Nephron progenitor cell (in vitro differentiated cells): ENCODE data around the gene CCDC197.

Source experiments
- DNase-seq: peaks from one replicate; pipeline ENCODE4 v3.0.0; 2021
- H3K27ac Mint-ChIP-seq: 2 replicates; pipeline ENCODE4 v1.8.0; 2021; ENCODE audit warnings: mild to moderate bottlenecking, moderate library complexity, mixed read lengths
- H3K27me3 Mint-ChIP-seq: 2 replicates; pipeline ENCODE4 v1.8.0; 2021; ENCODE audit warnings: mild to moderate bottlenecking, low read depth, mixed read lengths; ENCODE audit not compliant: poor library complexity
- H3K36me3 Mint-ChIP-seq: 2 replicates; pipeline ENCODE4 v1.8.0; 2021; ENCODE audit warnings: low read depth, mixed read lengths
- H3K4me1 Mint-ChIP-seq: 2 replicates; pipeline ENCODE4 v1.8.0; 2021; ENCODE audit warnings: mixed read lengths
- H3K4me3 Mint-ChIP-seq: 2 replicates; pipeline ENCODE4 v1.8.0; 2021; ENCODE audit warnings: mild to moderate bottlenecking, moderate library complexity, mixed read lengths
- H3K9me3 Mint-ChIP-seq: 2 replicates; pipeline ENCODE4 v1.8.0; 2021; ENCODE audit warnings: mild to moderate bottlenecking, moderate library complexity, mixed read lengths
- TF ChIP-seq, protein P1 (sequence below): fragments of 200-600 bp; sonication (generic); IDR thresholded peaks from 2 replicates; pipeline ENCODE4 v1.5.0; 2021; ENCODE audit warnings: antibody characterized with exemption

Gene CCDC197

DNA sequence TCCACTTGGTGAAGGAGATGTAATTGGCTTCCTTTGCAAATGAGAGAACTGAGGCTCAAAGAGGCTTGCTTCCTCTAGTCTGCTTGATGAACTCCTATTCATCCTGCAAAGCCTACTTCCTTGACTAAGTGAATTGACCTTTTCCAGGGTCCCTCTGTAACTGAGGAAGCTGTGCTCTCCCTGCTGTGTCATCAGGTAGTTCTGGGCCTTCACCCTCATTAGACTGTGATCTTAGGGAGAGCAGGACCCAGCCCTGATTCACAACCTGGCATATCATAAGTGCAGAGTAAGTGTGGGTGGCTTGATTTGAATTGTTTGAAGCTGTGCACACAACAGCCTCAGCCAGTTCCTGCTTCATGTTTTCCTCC, 37.0 kb upstream of the CCDC197 start:
- Mint-ChIP-seq H3K4me1 (peaks cover 81% of the 10 kb centered on the region), H3K27me3 (peaks cover 14% of the 10 kb centered on the region), H3K27ac (no peak overlapping the region), H3K9me3 (no peaks in the 10 kb centered on the region), H3K4me3 (no peak overlapping the region), H3K36me3 (no peaks in the 10 kb centered on the region)
- TF ChIP-seq, protein P1, sequence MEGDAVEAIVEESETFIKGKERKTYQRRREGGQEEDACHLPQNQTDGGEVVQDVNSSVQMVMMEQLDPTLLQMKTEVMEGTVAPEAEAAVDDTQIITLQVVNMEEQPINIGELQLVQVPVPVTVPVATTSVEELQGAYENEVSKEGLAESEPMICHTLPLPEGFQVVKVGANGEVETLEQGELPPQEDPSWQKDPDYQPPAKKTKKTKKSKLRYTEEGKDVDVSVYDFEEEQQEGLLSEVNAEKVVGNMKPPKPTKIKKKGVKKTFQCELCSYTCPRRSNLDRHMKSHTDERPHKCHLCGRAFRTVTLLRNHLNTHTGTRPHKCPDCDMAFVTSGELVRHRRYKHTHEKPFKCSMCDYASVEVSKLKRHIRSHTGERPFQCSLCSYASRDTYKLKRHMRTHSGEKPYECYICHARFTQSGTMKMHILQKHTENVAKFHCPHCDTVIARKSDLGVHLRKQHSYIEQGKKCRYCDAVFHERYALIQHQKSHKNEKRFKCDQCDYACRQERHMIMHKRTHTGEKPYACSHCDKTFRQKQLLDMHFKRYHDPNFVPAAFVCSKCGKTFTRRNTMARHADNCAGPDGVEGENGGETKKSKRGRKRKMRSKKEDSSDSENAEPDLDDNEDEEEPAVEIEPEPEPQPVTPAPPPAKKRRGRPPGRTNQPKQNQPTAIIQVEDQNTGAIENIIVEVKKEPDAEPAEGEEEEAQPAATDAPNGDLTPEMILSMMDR = no peak
- DNase-seq = no peak

DNA sequence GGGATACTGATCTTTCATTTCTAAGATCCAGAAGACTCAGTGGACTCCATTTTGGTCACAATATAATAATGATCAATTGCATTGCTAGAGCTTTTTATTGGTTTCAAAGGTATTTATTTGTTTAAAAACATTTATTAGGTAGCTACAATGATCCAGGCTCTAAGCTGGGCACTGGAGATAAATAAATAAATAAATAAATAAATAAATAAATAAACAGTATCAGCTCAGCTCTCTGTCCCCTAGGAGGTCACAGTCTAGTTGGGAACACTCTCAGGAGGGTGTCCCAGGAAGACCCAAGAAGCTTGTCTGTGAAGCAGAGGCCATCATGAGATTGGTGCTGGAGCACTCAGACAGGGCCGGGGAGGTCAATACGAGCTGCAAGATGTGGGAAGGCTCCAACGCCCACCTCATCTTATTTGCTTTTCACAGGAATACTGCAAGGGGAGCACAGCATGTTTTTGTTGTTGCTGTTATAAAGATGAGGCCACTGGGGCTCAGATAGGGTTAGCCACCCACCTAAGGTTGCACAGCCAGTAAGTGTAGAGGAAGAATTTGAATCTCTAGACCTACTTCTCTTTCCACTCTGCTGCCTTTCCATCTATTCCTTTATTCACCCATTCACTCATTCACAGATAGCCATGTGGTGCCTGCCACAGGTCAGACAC, 36.2 kb upstream of the CCDC197 start:
- no peaks in the 10 kb centered on the region for H3K36me3 Mint-ChIP-seq
- peaks cover 16% of the 10 kb centered on the region for H3K27me3 Mint-ChIP-seq
- TF ChIP-seq, protein P1 = no peak
- no peak overlapping the region for H3K4me3 Mint-ChIP-seq
- H3K27ac Mint-ChIP-seq = no peak overlapping the region
- DNase-seq = no peak
- no peaks in the 10 kb centered on the region for H3K9me3 Mint-ChIP-seq
- peaks cover 74% of the 10 kb centered on the region for H3K4me1 Mint-ChIP-seq

DNA sequence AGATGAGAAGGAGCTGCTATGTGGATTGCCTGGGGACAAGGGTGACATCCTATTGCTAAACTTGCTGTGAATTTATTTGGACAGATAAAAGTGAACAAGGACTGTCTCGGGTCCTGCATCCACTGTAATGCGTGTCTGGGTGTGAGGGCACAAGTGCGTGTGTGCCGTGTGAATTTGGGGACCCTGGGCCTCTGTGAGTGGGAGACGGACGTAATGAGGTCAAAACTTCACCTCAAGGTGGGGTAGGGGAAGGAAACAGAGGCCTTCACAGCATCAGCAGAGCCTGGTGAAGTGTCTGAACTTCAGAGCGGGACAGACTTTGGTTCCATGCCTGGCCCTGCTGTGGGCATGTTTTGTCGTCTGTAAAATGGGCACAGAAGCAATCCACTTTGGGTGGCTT, 35.5 kb upstream of the CCDC197 start:
- Mint-ChIP-seq H3K4me3 (no peak overlapping the region), H3K9me3 (no peaks in the 10 kb centered on the region), H3K4me1 (peaks cover 70% of the 10 kb centered on the region), H3K27me3 (peaks cover 15% of the 10 kb centered on the region), H3K36me3 (no peaks in the 10 kb centered on the region), H3K27ac (no peak overlapping the region)
- TF ChIP-seq, protein P1 = no peak
- no peak for DNase-seq

DNA sequence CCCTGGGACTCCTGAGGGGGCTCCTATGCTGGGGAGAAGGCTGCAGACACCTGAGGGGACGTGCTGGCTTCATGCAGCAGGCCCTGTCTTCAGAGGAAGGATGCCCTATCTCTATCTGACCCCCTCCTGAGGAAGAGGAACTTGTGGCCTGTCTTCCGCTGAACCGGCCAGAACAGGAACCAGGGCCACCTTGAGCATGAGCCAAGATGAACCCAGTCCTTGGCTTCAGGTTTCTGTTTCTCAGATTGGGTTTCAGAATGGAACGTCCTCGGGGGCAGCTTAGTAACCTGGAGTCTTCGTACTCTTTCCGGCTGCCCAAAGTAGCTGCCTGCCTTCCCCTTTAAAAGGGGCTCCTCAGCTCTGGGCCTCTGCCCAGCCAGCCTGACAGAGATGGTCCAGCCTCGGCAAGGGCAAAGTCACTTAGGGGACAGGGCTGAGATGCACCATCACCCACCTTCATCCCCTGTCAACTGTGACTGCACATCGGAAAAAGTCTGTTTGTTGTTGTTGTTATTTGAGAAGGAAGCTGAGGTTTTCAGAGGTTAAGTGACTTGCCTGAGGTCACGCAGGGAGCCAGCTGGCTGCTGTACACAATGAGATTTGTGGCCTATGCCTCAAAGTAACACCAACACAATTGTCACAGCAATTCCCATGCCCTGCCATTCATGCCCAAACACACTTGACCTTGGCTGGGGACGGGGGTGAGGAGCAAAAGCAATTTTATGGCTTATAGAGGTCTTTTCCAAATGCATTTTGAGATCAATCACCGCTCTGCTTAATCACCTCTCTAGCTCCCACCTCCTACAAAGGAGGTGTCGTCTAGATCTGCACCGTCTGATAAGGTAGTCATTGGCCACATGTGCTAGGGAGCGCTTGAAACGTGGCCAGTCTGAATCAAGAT, 34.1 kb upstream of the CCDC197 start:
- Mint-ChIP-seq H3K4me3 (peak overlapping the region; percentile 33), H3K27ac (peak overlapping the region; percentile 93), H3K36me3 (no peaks in the 10 kb centered on the region), H3K9me3 (no peaks in the 10 kb centered on the region), H3K27me3 (peaks cover 18% of the 10 kb centered on the region), H3K4me1 (peaks cover 61% of the 10 kb centered on the region)
- DNase-seq = peak; percentile 38
- TF ChIP-seq, protein P1 = no peak

DNA sequence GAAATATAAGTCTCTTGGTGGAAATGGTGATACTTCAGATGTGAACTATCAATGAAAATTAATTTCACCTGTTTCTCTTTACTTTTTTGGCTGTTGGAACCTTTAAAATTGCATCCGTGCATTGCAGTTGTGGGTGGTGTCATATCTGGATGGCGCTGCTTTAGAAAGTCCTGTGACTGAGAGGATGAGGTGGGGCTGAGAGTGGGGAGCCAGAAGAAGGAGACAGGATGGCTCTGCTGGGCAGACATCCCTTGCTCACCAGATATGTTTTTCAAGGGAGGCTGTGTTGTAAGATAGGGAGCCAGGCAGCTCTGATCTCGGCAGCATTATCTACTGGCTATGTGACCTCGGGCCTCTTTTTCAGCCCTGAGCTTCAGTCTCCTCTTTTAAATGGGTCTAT, 33.4 kb upstream of the CCDC197 start:
- H3K36me3 Mint-ChIP-seq = no peaks in the 10 kb centered on the region
- TF ChIP-seq, protein P1 = no peak
- H3K27me3 Mint-ChIP-seq = peaks cover 23% of the 10 kb centered on the region
- no peak overlapping the region for H3K27ac Mint-ChIP-seq
- no peaks in the 10 kb centered on the region for H3K9me3 Mint-ChIP-seq
- peaks cover 60% of the 10 kb centered on the region for H3K4me1 Mint-ChIP-seq
- H3K4me3 Mint-ChIP-seq = peak overlapping the region; percentile 33
- no peak for DNase-seq
